Tibial nerve (tissue), 4 donors: ENCODE measurements around the gene WDPCP. TPM values are rescaled to one million over a fixed set of nuclear protein-coding genes. Genes with fewer than 3 reads are reported as not detected.

Experiments
- DNase-seq, 2 donors: peaks; one replicate each; pipeline ENCODE4 v3.0.0-alpha.2; 2019; ENCODE audit warnings: low spot score in 2 of 2
- H3K27ac ChIP-seq, 4 donors: fragments of 200-600 bp; sonication (generic) in 3 of 4; one replicate each; pipeline ENCODE4 v1.5.1; 2017 to 2019; ENCODE audit warnings: mild to moderate bottlenecking in 1 of 4
- H3K27me3 ChIP-seq, 2 donors: fragments of 200-600 bp; sonication (generic) in 1 of 2; one replicate each; pipeline versions ENCODE4 v1.5.1 to v1.6.0; 2017 to 2019
- H3K36me3 ChIP-seq, 3 donors: fragments of 200-600 bp; sonication (generic); one replicate each; pipeline ENCODE4 v1.5.1; 2018 to 2019
- H3K4me1 ChIP-seq, 4 donors: fragments of 200-600 bp; sonication (generic) in 3 of 4; one replicate each; pipeline ENCODE4 v1.5.1; 2017 to 2019
- H3K4me3 ChIP-seq, 4 donors: fragments of 200-600 bp; sonication (generic) in 3 of 4; one replicate each; pipeline ENCODE4 v1.5.1; 2017 to 2019; ENCODE audit warnings: mild to moderate bottlenecking in 1 of 4, moderate library complexity in 1 of 4
- H3K9me3 ChIP-seq, 4 donors: fragments of 200-600 bp; sonication (generic) in 3 of 4; one replicate each; pipeline ENCODE4 v1.5.1; 2017 to 2019
- CTCF ChIP-seq, 5 experiments: fragments of 200-600 bp in 3 of 5; fragments of 450-650 bp in 2 of 5; sonication (generic) in 3 of 5; IDR thresholded peaks; one replicate each; pipeline ENCODE4 v1.5.1; 2016 to 2019; ENCODE audit warnings: antibody characterized with exemption in 5 of 5, mild to moderate bottlenecking in 3 of 5, moderate library complexity in 2 of 5
- EP300 ChIP-seq, 2 donors: sonication (generic); formaldehyde crosslinking; IDR thresholded peaks; one replicate each; pipeline ENCODE4 v1.6.1; 2017; ENCODE audit warnings: antibody characterized with exemption in 2 of 2, mild to moderate bottlenecking in 1 of 2
- POLR2A ChIP-seq, 2 donors: fragments of 450-650 bp; IDR thresholded peaks; one replicate each; pipeline ENCODE4 v1.6.1; 2017; ENCODE audit warnings: antibody characterized with exemption in 2 of 2, mild to moderate bottlenecking in 2 of 2, moderate library complexity in 2 of 2
- WGBS, 2 donors: methylation state at CpG; one replicate each; pipeline ENCODE4 v1.1.5; 2018; 5-methylcytosine and 5-hydroxymethylcytosine counted together
- total RNA-seq, 4 donors: library from RNA; depleted of rRNA; stranded (reverse); fragments of >200 nt; gene quantifications; one replicate each; pipeline ENCODE4 v1.1.0, GENCODE V29; 2016

The WDPCP gene
- total RNA-seq, 4 donors from 2014 or later: 14.4 to 22.4 (median 20.4) TPM

GRCh38 chr2:63520793-63521192, 67.5 kb downstream of the WDPCP start:
- Histone ChIP-seq H3K4me1 (no peaks in the 10 kb centered on the region), H3K27ac (no peak overlapping the region), H3K4me3 (no peak overlapping the region), H3K36me3 (no peaks in the 10 kb centered on the region), H3K27me3 (no peaks in the 10 kb centered on the region), H3K9me3 (peaks cover 0 to 56% (median 25%) of the 10 kb centered on the region in 4 donors)
- TF ChIP-seq CTCF (IDR thresholded peaks at IDR 0.05) (no peak), POLR2A (IDR thresholded peaks at IDR 0.05) (no peak), EP300 (IDR thresholded peaks at IDR 0.05) (no peak)
- WGBS, 2 donors: 93 to 100% methylated on average over 1 of the region's 1 CpG
- DNase-seq: no peak

GRCh38 chr2:63514781-63515180, 73.5 kb downstream of the WDPCP start:
- no peaks in the 10 kb centered on the region for H3K4me1 ChIP-seq
- H3K9me3 ChIP-seq: peaks cover 0 to 39% (median 3%) of the 10 kb centered on the region in 4 donors
- no peak overlapping the region for H3K27ac ChIP-seq
- no peak for TF ChIP-seq POLR2A (IDR thresholded peaks at IDR 0.05)
- TF ChIP-seq CTCF (IDR thresholded peaks at IDR 0.05): no peak
- no peak for TF ChIP-seq EP300 (IDR thresholded peaks at IDR 0.05)
- H3K27me3 ChIP-seq: no peaks in the 10 kb centered on the region
- no peaks in the 10 kb centered on the region for H3K36me3 ChIP-seq
- DNase-seq: no peak
- H3K4me3 ChIP-seq: no peak overlapping the region

- Histone ChIP-seq H3K9me3 (peaks cover 0 to 40% (median 3%) of the 10 kb centered on the region in 4 donors), H3K4me1 (no peaks in the 10 kb centered on the region), H3K27me3 (no peaks in the 10 kb centered on the region), H3K27ac (no peak overlapping the region), H3K4me3 (no peak overlapping the region), H3K36me3 (no peaks in the 10 kb centered on the region)
- no peak for DNase-seq
- WGBS, 2 donors: 88 to 90% methylated on average over 2 of the region's 2 CpGs
- TF ChIP-seq CTCF (IDR thresholded peaks at IDR 0.05) (no peak), POLR2A (IDR thresholded peaks at IDR 0.05) (no peak), EP300 (IDR thresholded peaks at IDR 0.05) (no peak)
Observed at GRCh38 chr2:63514237-63514716, 74.0 kb downstream of the WDPCP start.

GRCh38 chr2:63506320-63506719, 82.0 kb downstream of the WDPCP start:
- Histone ChIP-seq H3K27me3 (no peaks in the 10 kb centered on the region), H3K27ac (no peak overlapping the region), H3K4me1 (no peaks in the 10 kb centered on the region), H3K4me3 (no peak overlapping the region), H3K9me3 (peaks cover 0 to 44% (median 3%) of the 10 kb centered on the region in 4 donors), H3K36me3 (no peaks in the 10 kb centered on the region)
- TF ChIP-seq CTCF (IDR thresholded peaks at IDR 0.05) (no peak), POLR2A (IDR thresholded peaks at IDR 0.05) (no peak), EP300 (IDR thresholded peaks at IDR 0.05) (no peak)
- WGBS, 2 donors: 88 to 90% methylated on average over 2 of the region's 2 CpGs
- DNase-seq: no peak

GRCh38 chr2:63503818-63504217, 84.5 kb downstream of the WDPCP start:
- H3K4me3 ChIP-seq: no peak overlapping the region
- no peak for DNase-seq
- WGBS, 2 donors: 92 to 96% methylated on average over 1 of the region's 1 CpG
- H3K36me3 ChIP-seq: no peaks in the 10 kb centered on the region
- H3K9me3 ChIP-seq: peaks cover 0 to 19% (median 0%) of the 10 kb centered on the region in 4 donors
- TF ChIP-seq EP300 (IDR thresholded peaks at IDR 0.05) (no peak), POLR2A (IDR thresholded peaks at IDR 0.05) (no peak), CTCF (IDR thresholded peaks at IDR 0.05) (no peak)
- no peaks in the 10 kb centered on the region for H3K27me3 ChIP-seq
- no peak overlapping the region for H3K27ac ChIP-seq
- no peaks in the 10 kb centered on the region for H3K4me1 ChIP-seq
